GM18907 (cell line): ENCODE data around the gene CEP57.
"Not testable (repeated sequence)": the region's sequence is repeated elsewhere in the genome, so short reads cannot be mapped to it uniquely, and the experiment has no call there.

Experiments used
- ATAC-seq: cut with Tn5 transposase; IDR thresholded peaks from one replicate; pipeline ENCODE4 v1.9.1; 2021; ENCODE audit warnings: mild to moderate bottlenecking, moderate library complexity; ENCODE audit not compliant: unreplicated experiment

CEP57 gene

DNA sequence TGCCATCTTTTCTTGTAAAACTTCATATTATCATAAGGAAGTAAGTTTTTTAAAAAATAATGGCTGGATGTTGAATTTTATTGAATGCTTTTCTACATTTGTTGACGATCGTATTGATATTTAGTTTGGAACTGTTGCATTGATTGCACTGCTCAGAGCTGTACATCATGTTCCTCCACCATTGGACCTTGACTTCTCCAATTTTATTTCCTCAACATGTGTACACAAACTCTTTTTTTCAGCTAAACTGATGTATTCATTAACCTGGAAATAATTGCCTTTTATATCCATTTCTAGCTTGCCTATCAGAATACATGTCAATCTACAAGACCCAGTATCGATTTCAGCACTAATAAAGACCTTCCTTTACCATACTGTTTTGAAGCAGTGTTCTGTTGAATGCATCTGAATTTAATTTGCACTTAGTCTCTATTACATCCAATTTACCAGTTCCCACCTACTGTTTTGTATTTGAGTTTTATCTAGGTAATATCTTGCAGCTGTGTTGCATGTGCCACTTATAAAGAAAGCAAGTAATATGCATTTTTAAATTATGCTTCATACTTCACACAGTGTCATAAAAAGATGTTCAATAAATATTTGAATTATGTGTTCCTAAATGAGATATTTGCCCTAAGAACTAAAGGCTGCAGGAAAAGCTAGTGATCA is 5.5 kb downstream of the CEP57 start:
- ATAC-seq: no peak

DNA sequence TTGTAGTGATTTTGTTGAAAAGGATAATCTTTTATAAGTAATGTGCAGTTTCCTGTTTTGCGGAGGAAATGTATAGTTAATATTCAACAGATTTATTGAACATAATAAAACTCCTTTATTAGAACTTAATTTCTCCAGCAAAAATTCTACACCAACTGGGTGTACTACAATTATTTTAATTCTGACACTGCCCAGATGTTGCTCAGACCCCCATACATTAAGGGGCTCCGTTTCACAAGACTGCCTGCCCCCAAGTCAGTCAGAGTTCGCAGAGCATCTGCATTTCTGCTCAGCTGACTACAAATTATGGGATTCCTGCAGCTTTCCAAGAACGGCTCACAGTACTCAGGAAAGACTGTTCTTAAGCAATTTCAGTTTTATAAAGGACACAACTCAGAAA is 6.2 kb downstream of the CEP57 start:
- no peak for ATAC-seq

DNA sequence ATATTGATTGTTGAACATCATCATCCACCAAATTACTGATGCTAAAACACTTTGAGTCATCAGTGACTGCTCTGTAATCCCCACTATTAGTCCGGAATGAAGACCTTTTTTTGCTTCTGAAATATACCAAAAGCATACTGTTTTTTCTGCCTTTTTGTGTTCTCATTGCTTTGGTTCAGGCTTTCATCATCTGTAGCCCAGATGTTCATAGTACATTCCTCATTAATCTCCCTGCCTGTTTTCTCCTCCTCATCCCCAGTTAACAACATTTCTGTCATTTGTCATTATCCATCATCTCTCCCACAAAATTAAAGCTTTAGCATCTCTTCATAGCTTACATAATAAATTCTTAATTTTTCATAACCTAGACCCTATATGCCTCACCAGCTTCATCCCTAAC is 9.2 kb downstream of the CEP57 start:
- no peak for ATAC-seq

DNA sequence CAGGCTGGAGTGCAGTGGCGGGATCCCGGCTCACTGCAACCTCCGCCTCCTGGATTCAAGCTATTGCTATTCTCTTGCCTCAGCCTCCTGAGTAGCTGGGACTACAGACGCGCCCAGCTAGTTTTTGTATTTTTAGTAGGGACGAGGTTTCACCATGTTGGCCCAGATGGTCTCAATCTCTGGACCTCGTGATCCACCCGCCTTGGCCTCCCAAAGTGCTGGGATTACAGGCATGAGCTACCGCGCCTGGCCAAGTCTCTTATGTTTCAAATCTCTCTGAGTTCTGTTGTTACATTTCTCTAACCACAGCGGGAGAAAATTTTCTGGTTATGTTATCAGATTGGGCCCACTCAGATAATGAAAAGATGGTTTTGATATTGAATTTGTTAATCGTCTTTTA is 10.1 kb downstream of the CEP57 start:
- no peak for ATAC-seq

DNA sequence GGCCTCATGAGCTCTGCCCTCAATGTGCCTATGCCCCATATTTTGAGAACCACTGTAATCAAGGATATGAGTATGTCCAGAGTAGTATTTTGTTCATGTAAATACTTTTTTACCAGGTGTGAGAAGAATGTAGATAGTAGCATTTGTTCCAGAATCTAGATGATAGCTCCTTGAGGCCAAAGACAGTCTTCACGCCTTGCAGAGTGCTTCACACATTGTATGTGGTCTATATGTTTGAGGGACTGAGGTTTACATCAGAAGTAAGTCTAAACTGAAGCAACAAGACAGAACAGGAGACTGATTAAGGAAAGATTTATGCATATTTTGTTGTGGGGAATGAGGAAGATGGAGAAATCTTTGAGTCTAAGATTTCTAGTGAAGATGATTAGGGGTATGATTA is 12.5 kb downstream of the CEP57 start:
- ATAC-seq: no peak

DNA sequence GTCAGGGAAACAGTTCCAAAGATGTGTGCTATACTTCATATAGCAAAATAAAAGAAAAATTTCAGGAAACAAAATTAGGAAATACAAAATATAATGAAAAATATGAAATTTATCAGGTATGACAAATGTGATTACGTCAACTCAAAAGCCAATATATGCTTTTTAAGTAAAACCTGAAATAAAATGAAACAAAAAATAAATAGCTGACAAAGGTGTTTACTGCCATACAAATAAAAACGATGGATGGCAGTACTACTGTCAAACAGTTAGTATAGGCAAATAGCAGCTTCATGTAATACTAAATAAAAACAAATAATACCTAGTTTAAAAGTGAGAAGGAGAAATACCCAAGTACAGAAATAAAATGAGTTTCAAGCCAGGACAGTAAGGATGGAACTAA is 13.7 kb downstream of the CEP57 start:
- no peak for ATAC-seq

DNA sequence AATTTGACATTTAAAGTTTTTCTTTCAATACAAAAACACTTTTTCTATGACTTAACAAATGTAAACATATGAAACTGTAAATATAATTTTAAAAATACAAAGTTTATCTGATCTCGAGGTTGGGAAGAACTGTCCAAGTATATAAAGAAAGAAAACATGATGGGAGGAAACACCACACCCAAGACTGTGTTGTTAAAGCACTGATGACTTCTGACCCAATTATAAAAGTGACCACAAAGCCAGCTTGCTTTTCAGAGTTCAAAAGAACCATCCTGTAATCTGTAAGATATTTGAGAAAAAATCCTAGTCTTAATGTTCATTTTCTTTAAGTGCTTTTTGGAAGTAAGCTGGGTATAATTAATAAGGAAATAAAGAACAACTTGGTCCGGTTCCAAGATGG is 15.6 kb downstream of the CEP57 start:
- ATAC-seq: no peak

DNA sequence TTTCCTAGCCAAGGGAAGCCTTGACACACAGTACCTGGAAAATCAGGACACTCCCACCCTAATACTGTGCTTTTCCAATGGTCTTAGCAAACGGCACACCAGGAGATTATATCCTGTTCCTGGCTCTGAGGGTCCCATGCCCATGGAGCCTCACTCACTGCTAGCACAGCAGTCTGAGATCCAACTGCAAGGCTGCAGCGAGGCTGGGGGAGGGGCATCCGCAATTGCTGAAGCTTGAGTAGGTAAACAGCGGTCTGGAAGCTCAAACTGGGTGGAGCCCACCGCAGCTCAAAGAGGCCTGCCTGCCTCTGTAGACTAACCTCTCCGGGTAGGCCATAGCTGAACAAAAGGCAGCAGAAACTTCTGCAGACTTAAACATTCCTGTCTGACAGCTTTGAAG is 16.2 kb downstream of the CEP57 start:
- not testable (repeated sequence) for ATAC-seq

DNA sequence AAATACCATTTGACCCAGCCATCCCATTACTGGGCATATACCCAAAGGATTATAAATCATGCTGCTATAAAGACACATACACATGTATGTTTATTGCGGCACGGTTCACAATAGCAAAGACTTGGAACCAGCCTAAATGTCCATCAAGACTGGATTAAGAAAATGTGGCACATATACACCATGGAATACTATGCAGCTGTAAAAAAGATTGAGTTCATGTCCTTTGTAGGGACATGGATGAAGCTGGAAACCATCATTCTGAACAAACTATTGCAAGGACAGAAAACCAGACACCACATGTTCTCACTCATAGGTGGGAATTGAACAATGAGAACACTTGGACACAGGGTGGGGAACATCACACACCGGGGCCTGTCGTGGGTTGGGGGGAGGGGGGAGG is 20.8 kb downstream of the CEP57 start:
- ATAC-seq: not testable (repeated sequence)

DNA sequence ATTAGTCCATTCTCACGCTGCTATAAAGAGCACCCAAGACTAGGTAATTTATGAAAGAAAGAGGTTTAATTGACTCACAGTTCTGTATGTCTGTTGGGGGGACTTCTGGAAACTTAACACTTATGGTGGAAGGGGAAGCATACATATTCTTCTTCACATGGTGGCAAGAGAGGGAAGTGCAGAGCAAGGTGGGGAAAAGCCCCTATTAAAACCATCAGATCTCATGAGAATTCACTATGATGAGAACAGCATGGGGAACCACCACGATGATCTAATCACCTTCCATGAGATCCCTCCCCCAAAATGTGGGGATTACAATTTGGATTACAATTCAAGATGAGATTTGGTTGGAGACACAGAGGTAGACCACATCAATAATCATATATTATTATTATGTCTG is 25.7 kb downstream of the CEP57 start:
- ATAC-seq: peak; percentile 56

DNA sequence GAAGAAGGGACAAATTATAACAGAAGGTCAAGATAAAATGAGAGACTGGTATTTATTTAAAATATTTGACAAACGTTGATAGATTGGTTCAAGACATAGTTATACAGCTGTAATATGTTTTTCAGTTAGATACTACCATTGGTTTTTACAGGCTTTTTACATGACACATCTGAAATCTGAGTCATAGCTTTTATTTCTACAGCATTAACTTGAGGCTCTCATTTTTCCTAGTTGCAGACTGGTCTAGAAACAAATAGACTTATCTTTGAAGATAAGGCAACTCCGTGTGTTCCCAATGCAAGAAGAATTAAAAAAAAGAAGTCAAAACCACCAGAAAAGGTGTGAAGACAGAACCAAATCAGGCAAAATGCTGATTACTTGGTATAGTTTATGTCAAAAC is 31.3 kb downstream of the CEP57 start:
- no peak for ATAC-seq

DNA sequence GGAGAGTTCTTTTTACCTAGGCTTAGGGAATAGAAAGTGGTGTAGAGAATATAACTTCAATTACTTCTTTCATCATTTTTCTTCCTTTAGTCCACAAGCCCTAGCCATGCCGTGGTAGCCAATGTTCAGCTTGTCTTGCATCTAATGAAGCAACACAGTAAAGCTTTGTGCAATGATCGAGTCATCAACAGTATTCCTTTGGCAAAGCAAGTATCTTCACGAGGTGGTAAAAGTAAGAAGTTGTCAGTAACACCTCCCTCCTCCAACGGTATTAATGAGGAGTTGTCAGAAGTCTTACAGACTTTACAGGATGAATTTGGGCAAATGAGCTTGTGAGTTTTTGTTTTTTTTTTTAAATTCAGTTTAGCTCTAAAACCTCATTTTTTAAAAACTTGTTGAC is 37.4 kb downstream of the CEP57 start:
- ATAC-seq: no peak

DNA sequence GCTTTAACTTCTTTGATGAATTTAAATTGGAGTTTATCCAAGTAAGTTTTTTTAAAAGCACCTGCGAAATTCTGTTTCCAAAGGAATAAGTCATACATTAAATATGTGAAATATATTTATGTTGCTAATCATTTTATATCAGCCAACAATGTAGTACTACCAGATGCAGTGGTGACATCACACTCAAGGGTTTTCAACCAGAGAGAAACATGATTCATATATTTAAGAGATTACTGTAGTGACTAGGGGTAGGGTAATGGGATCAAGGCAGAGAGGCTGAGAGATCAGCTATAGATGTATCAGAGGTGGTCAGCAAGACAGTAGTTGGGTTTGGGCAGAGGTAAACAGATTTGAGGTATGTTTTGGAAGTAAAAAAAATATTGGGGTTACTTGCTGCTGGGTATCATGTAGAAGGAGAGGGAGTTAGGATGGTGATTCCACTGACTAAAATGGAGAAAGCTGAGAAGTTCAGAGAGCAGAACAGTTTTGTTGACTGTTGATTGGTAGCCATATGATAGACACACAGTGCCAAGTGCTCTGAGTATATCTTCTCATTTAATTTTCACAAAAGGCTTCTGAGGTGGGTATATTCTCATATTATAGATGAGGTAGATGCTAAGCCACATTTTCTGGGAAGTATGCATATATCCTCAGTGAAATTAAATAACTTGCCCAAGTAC is 39.4 kb downstream of the CEP57 start:
- no peak for ATAC-seq

DNA sequence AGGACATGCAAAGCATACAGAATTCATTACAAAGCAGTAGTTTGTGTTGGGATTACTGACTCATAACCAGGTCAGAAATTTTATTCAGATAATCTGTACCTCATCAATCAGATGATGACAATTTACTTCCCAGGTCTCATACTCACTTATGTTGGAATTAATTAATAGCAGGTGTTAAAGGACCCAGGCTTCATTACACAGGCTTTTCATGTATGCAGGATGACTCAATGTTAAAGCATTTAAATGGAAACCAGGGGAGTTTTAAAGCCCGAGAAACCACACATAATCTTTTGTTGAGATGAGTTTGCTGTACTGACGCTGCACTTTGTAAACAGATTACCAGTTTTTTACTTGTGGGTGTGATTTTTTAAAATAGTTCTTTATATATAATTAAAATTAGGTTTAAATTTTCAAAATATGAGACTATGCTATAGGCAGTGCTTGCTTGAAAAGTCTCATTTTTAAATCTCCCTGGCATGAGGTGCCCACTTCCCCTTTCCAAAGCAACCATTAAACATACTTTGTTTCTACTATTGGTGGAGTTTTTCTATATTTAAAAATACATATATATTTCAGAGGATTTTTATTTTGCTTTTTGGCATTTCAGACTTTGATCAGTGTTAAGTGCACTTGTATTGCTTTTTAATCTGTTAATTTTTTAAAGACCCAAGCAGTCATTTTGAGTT is 41.0 kb downstream of the CEP57 start:
- no peak for ATAC-seq

DNA sequence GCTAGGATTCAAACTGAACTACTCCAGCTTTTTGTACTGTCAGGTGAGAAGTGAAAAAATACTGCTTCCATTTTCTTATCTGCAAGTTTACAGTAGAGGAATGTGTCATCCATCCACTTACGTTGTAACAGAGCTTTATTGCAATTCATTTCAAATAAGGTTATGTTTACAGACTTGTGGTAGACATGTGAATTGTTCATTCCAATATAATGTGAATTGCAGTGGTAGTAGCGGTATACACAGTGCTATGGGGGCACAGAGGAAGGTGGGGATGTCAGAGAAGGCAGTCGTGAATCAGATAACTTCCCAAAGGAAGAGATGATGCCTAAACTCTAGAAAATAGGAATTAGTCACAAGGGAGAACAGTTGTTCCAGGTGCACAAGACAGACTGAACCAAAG is 42.5 kb downstream of the CEP57 start:
- no peak for ATAC-seq

DNA sequence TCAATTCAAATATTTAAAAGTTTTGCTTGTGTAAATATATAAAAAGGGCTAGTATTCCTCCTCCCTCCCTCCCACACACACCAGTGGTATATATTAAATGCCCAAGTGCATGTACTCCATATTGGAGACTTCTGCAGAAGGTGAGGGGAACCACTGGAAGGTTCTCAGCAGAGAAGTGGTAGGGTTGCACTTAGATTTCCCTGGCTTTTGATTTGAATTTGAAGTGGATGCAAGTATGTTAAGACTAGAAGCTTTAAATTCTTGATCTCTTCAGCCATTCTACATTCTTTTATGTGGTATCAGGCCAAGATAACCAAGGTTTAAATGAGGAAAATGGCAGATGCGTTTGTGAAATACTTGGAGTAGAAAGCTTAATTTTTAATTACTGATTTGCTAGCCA is 43.1 kb downstream of the CEP57 start:
- no peak for ATAC-seq

DNA sequence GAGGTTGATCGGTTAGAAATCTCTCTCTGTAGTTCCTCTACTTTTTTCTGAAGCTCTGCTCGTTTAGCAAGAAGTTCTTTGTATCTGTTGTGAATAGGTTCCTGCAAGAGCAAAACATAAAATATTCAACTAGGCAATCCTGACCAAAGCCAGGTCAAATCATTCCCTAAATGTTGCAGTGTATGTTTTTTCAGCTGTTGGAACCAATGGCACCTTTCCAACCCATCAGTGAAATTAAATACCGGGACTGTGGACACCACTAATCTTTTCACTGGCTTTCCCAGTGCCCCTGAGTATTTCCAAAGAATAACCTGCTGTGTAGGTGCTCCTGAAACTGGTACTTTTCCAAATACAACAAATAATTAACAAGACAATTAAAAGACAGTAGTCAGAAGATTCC is 45.1 kb downstream of the CEP57 start:
- ATAC-seq: no peak

DNA sequence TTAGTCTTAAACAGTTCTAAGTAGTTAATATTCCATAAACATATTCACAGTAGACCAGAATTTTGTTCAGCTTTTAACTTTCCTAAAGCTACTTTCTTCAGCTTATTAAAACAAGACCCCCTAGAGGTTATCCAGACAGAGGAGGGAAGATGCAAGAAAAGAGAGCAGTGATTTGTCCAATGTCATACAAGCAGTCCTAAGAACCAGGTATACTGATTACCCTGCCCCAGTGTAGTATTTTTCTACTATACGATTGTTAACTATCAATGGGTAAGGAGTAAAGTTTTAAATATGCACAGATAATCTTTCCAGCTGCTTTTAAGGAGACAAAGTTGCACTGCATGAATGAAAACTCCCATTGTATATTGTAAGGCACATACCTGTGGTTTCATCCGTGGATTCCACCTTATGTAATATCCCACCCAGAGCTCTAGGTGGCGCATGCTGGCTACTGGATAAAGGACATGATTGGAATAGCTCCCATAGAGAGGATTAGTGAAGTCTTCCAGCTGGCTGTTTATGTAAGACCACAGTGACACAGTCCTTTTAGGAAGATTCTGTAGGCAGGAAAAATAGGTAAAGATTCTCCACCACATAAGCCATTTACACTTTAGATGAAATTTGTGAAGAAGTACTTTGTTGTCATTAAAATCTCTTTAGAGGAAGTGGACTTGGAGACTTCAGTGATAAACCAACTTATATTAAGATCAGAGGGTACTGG is 45.6 kb downstream of the CEP57 start:
- peak; percentile 88 for ATAC-seq

DNA sequence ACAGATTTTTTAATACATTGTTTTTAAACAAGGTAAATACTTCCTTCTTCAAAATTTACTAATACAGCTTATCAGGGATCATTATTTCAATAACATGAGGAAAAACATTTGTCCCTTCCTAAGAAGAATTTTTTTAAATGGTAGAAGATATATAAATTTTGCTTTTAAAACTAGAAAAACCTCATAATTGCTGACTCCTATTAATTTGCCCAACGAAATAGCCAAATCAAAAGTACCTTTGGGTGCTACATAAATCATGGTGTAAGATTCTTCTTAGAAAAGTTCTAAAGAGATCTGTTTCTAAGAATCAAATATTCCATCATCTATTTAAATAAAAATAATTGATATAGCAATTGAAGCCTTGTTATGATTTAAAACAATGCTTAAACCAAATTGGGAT is 54.9 kb downstream of the CEP57 start:
- no peak for ATAC-seq

DNA sequence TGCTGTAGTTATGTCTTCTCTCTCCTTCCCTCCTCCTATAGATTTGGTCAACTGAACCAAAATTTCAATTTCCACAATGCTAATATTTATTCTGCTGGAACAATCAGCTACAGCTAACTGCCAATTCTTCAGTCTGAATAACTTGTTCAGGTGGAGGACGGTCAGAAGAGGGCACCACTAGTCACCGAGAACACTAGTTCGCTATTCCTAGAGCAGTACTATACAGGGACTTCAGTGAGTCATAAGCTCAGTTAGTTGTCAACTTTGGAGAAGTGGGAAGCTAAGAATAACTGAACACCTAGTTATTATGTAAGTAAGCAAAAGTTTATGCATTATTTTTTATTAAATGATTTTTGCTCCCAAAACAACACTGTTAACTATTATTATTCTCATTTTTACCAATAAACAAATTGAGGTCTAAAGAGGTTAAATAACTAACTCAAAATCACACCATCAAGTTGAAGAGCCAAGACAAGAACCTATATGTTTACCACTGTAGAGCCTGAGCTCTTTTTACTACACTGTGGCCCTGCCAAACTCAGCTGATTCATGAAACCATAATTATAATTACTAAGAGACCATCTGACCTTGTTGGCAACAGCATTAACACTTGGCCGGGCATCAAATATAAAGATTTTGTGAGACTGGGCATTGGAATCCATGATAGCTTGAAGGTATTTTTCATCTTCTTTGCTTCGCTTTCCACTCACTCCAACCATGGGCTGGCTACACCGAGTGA is 59.0 kb downstream of the CEP57 start:
- ATAC-seq: peak; percentile 65

DNA sequence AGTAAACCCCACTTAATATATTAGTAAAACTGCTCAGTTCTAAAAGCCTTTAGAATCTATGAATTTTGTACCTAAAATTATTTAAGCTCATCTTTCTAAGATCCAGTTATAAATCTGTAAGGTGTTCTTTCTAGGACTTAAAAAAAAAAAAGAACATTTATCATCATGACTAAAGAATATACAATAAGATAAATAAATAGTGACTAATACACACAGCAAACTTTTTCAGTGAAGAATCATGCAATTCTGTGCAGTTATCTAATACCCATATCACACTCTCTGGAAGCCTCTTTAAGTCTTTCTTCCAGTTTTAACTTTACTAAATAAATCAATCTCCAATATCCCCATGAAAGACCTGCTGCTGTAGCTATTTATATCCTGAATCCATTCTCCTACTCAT is 59.8 kb downstream of the CEP57 start:
- ATAC-seq: no peak
